Memory B cell (primary cell): ENCODE measurements around the gene SBDS.

Experiments used
- ATAC-seq: fragments of 150-1000 bp; cut with Tn5 transposase; 2 replicates; pipeline ENCODE4 v1.10.0; 2021; ENCODE audit warnings: low read depth, mild to moderate bottlenecking, moderate library complexity
- DNase-seq, 2 donors: peaks; one replicate each; pipeline ENCODE4 v3.0.0; 2022; ENCODE audit warnings: low spot score in 2 of 2
- H3K27ac Mint-ChIP-seq: one replicate; pipeline ENCODE4 v1.8.0; 2022; ENCODE audit warnings: mild to moderate bottlenecking, moderate library complexity, mixed read lengths
- H3K27me3 Mint-ChIP-seq: one replicate; pipeline ENCODE4 v1.8.0; 2022; ENCODE audit warnings: mixed read lengths
- H3K36me3 Mint-ChIP-seq: one replicate; pipeline ENCODE4 v1.8.0; 2022; ENCODE audit warnings: mild to moderate bottlenecking, mixed read lengths
- H3K4me1 Mint-ChIP-seq: one replicate; pipeline ENCODE4 v1.8.0; 2022; ENCODE audit warnings: mixed read lengths
- H3K4me3 Mint-ChIP-seq: one replicate; pipeline ENCODE4 v1.8.0; 2022; ENCODE audit warnings: mild to moderate bottlenecking, moderate library complexity, mixed read lengths
- H3K9me3 Mint-ChIP-seq: one replicate; pipeline ENCODE4 v1.8.0; 2022; ENCODE audit warnings: mixed read lengths

The SBDS gene

DNA sequence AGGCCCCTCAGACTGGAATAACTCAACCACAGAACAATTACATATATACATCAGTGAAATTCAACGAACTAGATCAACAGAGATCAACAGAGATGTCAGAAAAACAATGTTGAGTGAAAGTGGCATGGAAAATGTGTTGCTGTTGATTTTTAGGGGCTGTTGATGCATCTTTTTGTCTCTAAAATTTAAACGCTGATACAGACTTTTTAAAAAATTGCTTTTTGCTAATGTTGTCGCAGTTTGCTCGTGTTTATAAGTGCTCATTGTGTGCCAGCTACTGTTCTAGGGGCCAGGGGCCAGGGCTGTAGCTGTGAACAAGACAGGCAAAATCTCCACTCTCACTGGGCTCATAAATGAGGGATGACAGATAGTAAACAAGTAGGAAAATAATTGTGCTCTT lies 56.1 kb downstream of the SBDS start:
- Mint-ChIP-seq H3K36me3 (peaks cover 32% of the 10 kb centered on the region), H3K9me3 (peaks cover 2% of the 10 kb centered on the region), H3K27me3 (no peaks in the 10 kb centered on the region), H3K27ac (peak overlapping the region; percentile 42), H3K4me3 (no peak overlapping the region), H3K4me1 (peaks cover 25% of the 10 kb centered on the region)
- no peak for DNase-seq
- ATAC-seq = no peak

DNA sequence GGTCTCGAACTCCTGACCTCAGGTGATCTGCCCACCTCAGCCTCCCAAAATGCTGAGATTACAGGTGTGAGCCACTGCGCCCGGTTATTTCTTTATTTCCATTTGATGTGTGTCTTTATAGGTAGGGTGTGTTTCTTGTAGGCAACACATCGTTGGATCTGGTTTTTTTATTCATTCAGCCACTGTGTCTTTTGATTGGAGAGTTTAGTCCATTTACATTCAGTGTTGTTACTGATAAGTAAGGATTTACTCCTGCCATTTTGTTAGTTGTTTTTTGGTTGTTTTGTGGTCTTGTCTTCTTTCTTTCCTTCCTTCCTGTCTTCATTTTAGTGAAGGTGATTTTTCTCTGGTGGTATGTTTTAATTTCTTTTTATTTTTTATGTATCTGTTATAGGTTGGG lies 57.4 kb downstream of the SBDS start:
- DNase-seq = no peak
- peaks cover 32% of the 10 kb centered on the region for H3K36me3 Mint-ChIP-seq
- H3K4me1 Mint-ChIP-seq = peaks cover 29% of the 10 kb centered on the region
- no peak for ATAC-seq
- H3K4me3 Mint-ChIP-seq = no peak overlapping the region
- peaks cover 2% of the 10 kb centered on the region for H3K9me3 Mint-ChIP-seq
- no peak overlapping the region for H3K27ac Mint-ChIP-seq
- no peaks in the 10 kb centered on the region for H3K27me3 Mint-ChIP-seq
